ENCODE results near the gene ANKEF1.

DNA sequence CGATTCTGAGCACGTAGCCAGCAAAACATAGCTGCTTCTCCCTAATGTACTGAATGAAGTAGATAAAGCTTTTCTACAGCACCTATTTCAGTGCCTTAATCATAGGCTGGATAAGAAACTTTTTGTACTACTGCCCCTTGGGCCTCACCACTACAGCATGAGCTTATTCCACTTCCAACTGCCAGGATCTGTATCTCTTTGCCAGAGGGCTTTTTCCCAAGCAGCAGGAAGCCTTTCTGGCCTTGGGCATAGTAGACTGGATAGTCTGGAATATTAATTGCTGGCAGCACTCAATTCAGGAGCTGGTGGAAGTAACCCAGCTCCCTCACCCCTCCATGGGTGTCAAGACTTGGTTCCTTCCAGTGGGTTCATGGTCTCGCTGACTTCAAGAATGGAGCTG is 43.6 kb downstream of the ANKEF1 start:
- no peak for TF ChIP-seq POLR2A (IDR thresholded peaks at IDR 0.05)
- TF ChIP-seq CTCF (IDR thresholded peaks at IDR 0.05), result no peak
- no peak for TF ChIP-seq EP300 (IDR thresholded peaks at IDR 0.05)
